HL-60 (cell line): ENCODE measurements around the gene NOTCH2.
"Not testable (repeated sequence)": the region's sequence is repeated elsewhere in the genome, so short reads cannot be mapped to it uniquely, and the experiment has no call there.

Experiments
- DNase-seq, 2 experiments: peaks; one replicate each; pipeline ENCODE4 v3.0.0-alpha.2; 2010 to 2020; ENCODE audit warnings: low read depth in 1 of 2, low spot score in 1 of 2
- H3K27ac ChIP-seq: fragments of 250-450 bp; sonication (Bioruptor Pico); replicated peaks from 2 replicates; pipeline ENCODE4 v1.5.1; 2020; ENCODE audit warnings: mild to moderate bottlenecking, moderate library complexity
- H3K27me3 ChIP-seq: fragments of 250-450 bp; sonication (Bioruptor Pico); 2 replicates; pipeline ENCODE4 v1.5.1; 2021; ENCODE audit warnings: mild to moderate bottlenecking, moderate library complexity; ENCODE audit not compliant: insufficient read depth, poor library complexity, severe bottlenecking
- H3K4me3 ChIP-seq: replicated peaks from 2 replicates; pipeline ENCODE4 v1.5.1; 2011; ENCODE audit warnings: mild to moderate bottlenecking, control low read depth, low read length; ENCODE audit not compliant: insufficient read depth
- POLR2AphosphoS5 ChIP-seq: IDR thresholded peaks from 2 replicates; pipeline ENCODE4 v1.6.1; 2012; ENCODE audit warnings: low read depth
- long read RNA-seq: library from polyadenylated mRNA; unstranded; transcript quantifications from one replicate; pipeline ENCODE4 v2.0.0, GENCODE V29; 2020

NOTCH2 gene
- long read RNA-seq, partial matches to known transcripts, result 11 of 34 reads
- long read RNA-seq, other reads (novel, unspliced or antisense), result 23 of 34 reads

- peak; percentile 31; the same call in 1 of the 2 replicates for TF ChIP-seq POLR2AphosphoS5
- DNase-seq, result peak in 1 of 2 experiments; percentile 69
Observed at GRCh38 chr1:120069067-120069919, at the start of gene NOTCH2. Gene NOTCH2, minus strand, starts transcription at chr1:120069662. Its CDS starts 256 bp downstream, at chr1:120069406.

GRCh38 chr1:120117371-120118177, 48.1 kb upstream of the NOTCH2 start:
- not testable (repeated sequence) for H3K27ac ChIP-seq, H3K4me3 ChIP-seq, H3K27me3 ChIP-seq
- DNase-seq, result peak in 1 of 2 experiments; percentile 19

More at GRCh38 chr1:120069067-120069919, at the start of gene NOTCH2:
- not testable (repeated sequence) for H3K27me3 ChIP-seq
- peak within 1 kb of the TSS; percentile 58 for H3K27ac ChIP-seq
- H3K4me3 ChIP-seq, result peak within 1 kb of the TSS; percentile 55

- not testable (repeated sequence) for H3K27ac ChIP-seq, H3K27me3 ChIP-seq, DNase-seq, H3K4me3 ChIP-seq
Observed at GRCh38 chr1:120116094-120116493, 46.6 kb upstream of the NOTCH2 start.

DNA sequence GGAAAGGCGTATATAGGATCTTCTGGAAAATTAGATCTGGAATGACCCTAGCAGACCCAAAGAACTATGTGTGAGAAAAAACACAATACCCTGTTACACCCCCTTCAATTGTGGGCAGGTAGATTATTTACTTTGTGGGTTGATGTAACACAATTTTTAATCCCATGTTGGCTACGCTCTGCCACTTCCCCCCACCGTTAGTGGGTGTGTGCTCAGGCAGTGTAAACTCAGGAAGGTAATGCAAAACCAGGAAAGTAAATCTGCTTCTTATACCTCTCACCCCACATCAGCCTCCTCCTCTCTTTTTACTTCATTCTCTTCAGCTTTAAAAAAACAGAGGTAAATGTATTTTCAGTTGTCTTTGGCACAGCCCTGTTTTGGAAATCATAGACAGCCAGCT, 43.7 kb upstream of the NOTCH2 start:
- not testable (repeated sequence) for H3K27ac ChIP-seq, DNase-seq, H3K27me3 ChIP-seq, H3K4me3 ChIP-seq

GRCh38 chr1:120112212-120112611, 42.8 kb upstream of the NOTCH2 start:
- not testable (repeated sequence) for DNase-seq

GRCh38 chr1:120111771-120112170, 42.3 kb upstream of the NOTCH2 start:
- H3K27ac ChIP-seq, H3K4me3 ChIP-seq, H3K27me3 ChIP-seq, DNase-seq: not testable (repeated sequence)

More at GRCh38 chr1:120112212-120112611, 42.8 kb upstream of the NOTCH2 start:
- H3K4me3 ChIP-seq, H3K27ac ChIP-seq, H3K27me3 ChIP-seq: not testable (repeated sequence)

GRCh38 chr1:120111008-120111407, 41.5 kb upstream of the NOTCH2 start:
- H3K27ac ChIP-seq, H3K4me3 ChIP-seq, H3K27me3 ChIP-seq, DNase-seq: not testable (repeated sequence)

GRCh38 chr1:120109656-120110055, 40.2 kb upstream of the NOTCH2 start:
- H3K4me3 ChIP-seq, H3K27me3 ChIP-seq, DNase-seq, H3K27ac ChIP-seq: not testable (repeated sequence)

DNA sequence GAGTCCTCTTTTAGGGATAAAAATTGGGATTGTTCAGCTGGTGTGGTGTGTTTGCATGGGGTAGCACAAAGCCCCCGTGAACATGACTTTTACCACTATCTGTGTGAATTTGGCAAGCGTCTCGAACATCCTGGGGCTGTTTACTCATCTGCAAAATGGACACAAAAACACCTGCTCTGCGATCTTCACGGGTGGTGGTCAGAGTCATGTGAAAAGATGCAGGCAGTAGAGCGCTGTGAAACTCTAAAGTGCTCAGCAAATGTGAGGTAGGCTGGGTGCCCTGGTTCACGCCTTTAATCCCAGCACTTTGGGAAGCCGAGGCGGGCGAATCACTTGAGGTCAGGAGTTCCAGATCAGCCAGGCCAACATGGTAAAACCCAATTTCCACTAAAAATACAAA, 39.7 kb upstream of the NOTCH2 start:
- not testable (repeated sequence) for DNase-seq, H3K27me3 ChIP-seq, H3K27ac ChIP-seq, H3K4me3 ChIP-seq

DNA sequence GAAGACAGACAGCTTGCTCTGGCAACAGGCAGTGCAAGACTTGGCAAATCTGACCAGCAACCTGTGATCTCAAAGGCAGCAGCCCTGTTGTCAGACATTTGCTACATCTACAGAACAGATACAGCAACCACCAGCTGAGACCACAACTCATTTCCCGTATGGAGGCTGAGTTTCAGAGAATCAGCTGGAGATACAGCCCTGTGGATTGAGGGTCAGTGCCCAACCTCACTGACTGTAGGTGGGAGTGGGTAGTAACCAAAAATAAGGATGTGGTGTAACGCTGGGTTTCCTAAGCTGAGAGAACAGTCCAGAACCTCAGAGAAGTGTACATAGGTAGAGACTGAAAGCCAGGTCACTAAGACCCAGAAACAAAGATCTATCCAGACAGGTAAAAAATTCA, 35.8 kb upstream of the NOTCH2 start:
- H3K4me3 ChIP-seq, H3K27me3 ChIP-seq, H3K27ac ChIP-seq, DNase-seq: not testable (repeated sequence)

DNA sequence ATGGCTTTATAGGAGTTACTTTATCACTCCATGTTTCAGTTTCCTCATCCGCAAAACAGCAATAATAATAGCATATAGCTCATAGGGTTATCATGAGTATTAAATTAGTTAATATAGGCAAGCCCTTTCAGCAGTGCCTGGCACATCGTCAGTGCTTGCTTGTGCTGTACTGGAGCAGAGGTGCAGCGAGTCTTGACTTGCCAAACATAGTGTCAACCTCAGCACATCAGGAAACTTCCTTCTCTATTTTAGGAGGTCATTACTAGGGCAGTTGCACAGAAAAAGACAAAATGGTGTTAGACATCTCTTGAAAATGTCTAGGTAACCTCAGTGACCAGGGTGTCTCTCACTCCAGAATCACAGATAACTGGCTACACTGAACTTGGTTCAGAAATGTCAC, 34.3 kb upstream of the NOTCH2 start:
- not testable (repeated sequence) for H3K4me3 ChIP-seq, H3K27ac ChIP-seq, DNase-seq, H3K27me3 ChIP-seq

DNA sequence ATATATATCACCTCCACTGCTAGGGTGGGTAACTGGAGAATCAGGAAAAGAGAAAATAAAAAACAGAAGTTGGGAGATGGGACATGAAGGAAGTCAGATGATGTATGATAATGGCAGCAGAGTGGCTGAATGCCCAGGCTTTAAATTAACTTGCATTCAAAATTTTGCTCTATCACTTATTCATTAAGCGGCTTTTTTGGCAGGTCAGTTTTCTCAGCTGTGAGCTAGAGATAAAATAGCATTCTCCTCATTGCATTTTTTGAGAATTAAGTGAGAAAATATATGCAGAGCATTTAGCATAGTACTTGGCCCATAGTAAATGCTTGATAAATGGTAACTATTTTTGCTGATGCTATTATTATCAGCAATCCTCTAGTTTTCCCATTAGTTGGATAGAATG, 32.1 kb upstream of the NOTCH2 start:
- not testable (repeated sequence) for DNase-seq, H3K4me3 ChIP-seq, H3K27me3 ChIP-seq

GRCh38 chr1:120100590-120100989, 31.1 kb upstream of the NOTCH2 start:
- not testable (repeated sequence) for H3K27me3 ChIP-seq, DNase-seq, H3K4me3 ChIP-seq

More for the DNA sequence above, 32.1 kb upstream of the NOTCH2 start:
- H3K27ac ChIP-seq, result not testable (repeated sequence)

DNA sequence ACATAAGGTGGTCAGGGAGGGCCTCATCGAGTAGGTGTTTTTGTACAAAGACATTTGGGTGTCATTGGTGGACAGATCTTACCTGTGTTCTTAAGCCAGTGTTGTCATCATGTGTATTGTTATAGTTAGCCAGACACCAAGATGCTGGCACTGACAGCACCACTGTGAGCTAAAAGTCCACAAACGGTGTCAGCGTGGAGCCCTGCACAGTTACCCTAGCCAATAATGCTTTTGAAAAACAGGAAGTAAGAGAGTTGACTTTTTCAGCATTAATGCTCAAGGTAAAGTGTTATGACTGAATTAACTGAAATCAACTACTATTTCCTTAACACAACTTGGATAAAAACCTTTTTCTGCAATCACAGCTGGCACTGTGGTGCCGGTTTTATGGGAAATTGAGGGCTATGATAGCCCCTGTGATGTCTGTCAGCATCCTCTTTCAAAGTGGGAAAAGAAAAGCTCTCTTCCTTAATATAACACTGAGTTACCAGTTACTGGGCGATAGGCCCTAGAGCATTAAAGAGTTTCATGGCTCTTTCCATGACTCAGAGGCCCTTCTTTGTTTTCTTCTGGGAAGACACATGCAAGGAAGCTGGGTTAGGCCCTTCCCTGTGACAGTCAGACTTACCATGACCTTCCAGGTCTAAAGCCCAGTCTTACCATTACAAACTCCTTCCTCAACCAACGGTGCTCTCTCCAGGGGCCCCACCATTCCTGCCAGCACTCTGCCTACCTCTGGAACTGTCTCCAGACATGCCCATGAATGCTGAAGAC, 29.7 kb upstream of the NOTCH2 start:
- not testable (repeated sequence) for H3K4me3 ChIP-seq, H3K27me3 ChIP-seq, DNase-seq, H3K27ac ChIP-seq

More at GRCh38 chr1:120100590-120100989, 31.1 kb upstream of the NOTCH2 start:
- H3K27ac ChIP-seq, result not testable (repeated sequence)
